Calu3 (cell line): ENCODE data around the gene ZNF462. TPM values are rescaled to one million over a fixed set of nuclear protein-coding genes. Genes with fewer than 3 reads are reported as not detected.

Experiments used
- BruUV-seq: library from RNA; stranded (reverse); fragments of 400-500 nt; replicated peaks from 2 replicates; lab custom pipeline; 2021; lab: Mats Ljungman, UMichigan
- CTCF ChIA-PET: fragments of 300-600 bp; sonication (Branson Sonifier 250); formaldehyde crosslinking; loops from one replicate; lab custom pipeline; 2022; ENCODE audit warnings: antibody characterized with exemption; lab: Charles Lee
- DNase-seq: peaks from one replicate; pipeline ENCODE4 v3.0.0; 2022
- H3K27ac Mint-ChIP-seq: one replicate; pipeline ENCODE4 v1.8.0; 2022; ENCODE audit warnings: mixed read lengths; ENCODE audit not compliant: unreplicated experiment
- H3K27me3 Mint-ChIP-seq: one replicate; pipeline ENCODE4 v1.8.0; 2022; ENCODE audit warnings: mixed read lengths; ENCODE audit not compliant: unreplicated experiment
- H3K36me3 Mint-ChIP-seq: one replicate; pipeline ENCODE4 v1.8.0; 2022; ENCODE audit warnings: mild to moderate bottlenecking, moderate library complexity, mixed read lengths; ENCODE audit not compliant: insufficient read depth, unreplicated experiment
- H3K4me1 Mint-ChIP-seq: one replicate; pipeline ENCODE4 v1.8.0; 2022; ENCODE audit warnings: mild to moderate bottlenecking, low read depth, mixed read lengths; ENCODE audit not compliant: unreplicated experiment
- H3K4me3 Mint-ChIP-seq: one replicate; pipeline ENCODE4 v1.8.0; 2022; ENCODE audit warnings: mild to moderate bottlenecking, low read depth, moderate library complexity, mixed read lengths; ENCODE audit not compliant: unreplicated experiment
- H3K9me3 Mint-ChIP-seq: one replicate; pipeline ENCODE4 v1.8.0; 2022; ENCODE audit warnings: low read depth, mixed read lengths; ENCODE audit not compliant: unreplicated experiment
- intact Hi-C: fragments of 100-400 bp; cut with micrococcal nuclease; formaldehyde crosslinking; loops from one replicate; pipeline ENCODE4 v1.10.0; 2022; ENCODE audit not compliant: unreplicated experiment
- total RNA-seq: library from RNA; stranded (reverse); gene quantifications from 2 replicates; pipeline ENCODE4 v1.2.3, GENCODE V29; 2022
- TF ChIP-seq, protein P1 (sequence below): fragments of 200-600 bp; IDR thresholded peaks from one replicate; pipeline ENCODE4 v1.8.0; 2022; ENCODE audit warnings: antibody characterized with exemption; ENCODE audit not compliant: unreplicated experiment

The ZNF462 gene
- total RNA-seq, 1 experiment from 2014 or later: 48.0 TPM

DNA sequence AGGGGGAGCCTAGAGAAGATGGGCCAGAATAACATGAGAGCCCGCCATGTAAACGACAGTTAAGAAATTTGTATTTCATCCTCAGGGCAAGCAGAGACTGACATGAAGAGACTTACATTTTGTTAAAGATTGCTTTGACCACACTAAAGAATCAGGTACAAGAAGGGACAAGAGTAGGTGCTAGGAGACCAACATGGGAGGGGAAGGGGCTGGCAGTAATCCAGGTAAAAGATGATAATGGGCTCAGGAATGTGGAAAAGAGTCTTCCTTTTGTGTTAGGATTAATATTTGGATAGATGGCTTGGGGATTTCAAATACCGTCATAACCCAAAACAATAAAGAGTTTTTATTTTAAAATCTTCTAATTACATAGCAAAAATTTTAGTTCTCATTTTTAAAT lies 137.3 kb downstream of the ZNF462 start:
- no peak overlapping the region for H3K27ac Mint-ChIP-seq
- H3K4me3 Mint-ChIP-seq: no peak overlapping the region
- H3K36me3 Mint-ChIP-seq: no peaks in the 10 kb centered on the region
- TF ChIP-seq, protein P1, sequence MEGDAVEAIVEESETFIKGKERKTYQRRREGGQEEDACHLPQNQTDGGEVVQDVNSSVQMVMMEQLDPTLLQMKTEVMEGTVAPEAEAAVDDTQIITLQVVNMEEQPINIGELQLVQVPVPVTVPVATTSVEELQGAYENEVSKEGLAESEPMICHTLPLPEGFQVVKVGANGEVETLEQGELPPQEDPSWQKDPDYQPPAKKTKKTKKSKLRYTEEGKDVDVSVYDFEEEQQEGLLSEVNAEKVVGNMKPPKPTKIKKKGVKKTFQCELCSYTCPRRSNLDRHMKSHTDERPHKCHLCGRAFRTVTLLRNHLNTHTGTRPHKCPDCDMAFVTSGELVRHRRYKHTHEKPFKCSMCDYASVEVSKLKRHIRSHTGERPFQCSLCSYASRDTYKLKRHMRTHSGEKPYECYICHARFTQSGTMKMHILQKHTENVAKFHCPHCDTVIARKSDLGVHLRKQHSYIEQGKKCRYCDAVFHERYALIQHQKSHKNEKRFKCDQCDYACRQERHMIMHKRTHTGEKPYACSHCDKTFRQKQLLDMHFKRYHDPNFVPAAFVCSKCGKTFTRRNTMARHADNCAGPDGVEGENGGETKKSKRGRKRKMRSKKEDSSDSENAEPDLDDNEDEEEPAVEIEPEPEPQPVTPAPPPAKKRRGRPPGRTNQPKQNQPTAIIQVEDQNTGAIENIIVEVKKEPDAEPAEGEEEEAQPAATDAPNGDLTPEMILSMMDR: no peak
- CTCF ChIA-PET: no interaction called here
- H3K9me3 Mint-ChIP-seq: no peaks in the 10 kb centered on the region
- DNase-seq: no peak
- intact Hi-C loops: no loop called here
- no TSS peak for BruUV-seq
- H3K27me3 Mint-ChIP-seq: no peaks in the 10 kb centered on the region
- no peaks in the 10 kb centered on the region for H3K4me1 Mint-ChIP-seq

DNA sequence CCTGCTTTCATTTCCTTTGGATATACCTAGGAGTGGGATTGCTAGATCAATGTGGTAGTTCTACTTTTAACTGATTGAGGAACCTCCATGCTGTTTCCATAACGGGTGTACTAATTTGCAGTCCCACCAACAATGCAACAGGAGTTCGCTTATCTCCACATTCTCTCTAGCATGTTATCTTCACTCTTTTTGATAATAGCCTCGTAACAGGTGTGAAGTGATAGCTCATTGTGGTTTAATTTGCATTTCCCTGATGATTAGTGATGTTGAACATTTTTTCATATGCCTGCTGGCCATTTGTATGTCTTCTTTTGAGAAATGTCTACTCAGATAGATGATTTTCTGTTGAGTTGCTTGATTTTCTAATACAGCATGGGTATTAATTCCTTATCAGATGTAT lies 142.2 kb downstream of the ZNF462 start:
- CTCF ChIA-PET: no interaction called here
- Mint-ChIP-seq H3K9me3 (no peaks in the 10 kb centered on the region), H3K4me3 (no peak overlapping the region), H3K36me3 (no peaks in the 10 kb centered on the region), H3K27ac (no peak overlapping the region), H3K27me3 (no peaks in the 10 kb centered on the region), H3K4me1 (no peaks in the 10 kb centered on the region)
- intact Hi-C loops: no loop called here
- no TSS peak for BruUV-seq
- TF ChIP-seq, protein P1: no peak
- DNase-seq: no peak

DNA sequence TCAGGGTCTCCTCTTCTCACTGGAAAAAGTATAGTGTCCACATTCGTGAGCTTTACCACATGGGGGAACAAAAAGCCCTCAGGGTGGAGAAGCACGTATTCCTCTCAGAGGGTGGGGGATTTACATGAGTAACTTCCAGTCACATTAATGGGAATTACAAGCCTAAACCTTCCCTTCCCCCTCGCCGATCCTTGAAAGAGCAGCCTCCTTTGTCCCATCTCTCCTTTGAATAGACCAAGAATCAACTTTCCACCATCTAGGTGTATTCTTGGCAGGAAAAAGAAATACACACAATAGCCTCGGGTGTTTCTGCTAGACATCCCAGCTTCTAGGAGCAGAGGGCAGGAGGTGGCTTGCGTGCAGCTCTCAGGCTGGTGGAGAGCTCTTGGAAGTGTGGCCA lies 144.4 kb downstream of the ZNF462 start:
- Mint-ChIP-seq H3K4me1 (no peaks in the 10 kb centered on the region), H3K27ac (no peak overlapping the region), H3K27me3 (no peaks in the 10 kb centered on the region), H3K9me3 (no peaks in the 10 kb centered on the region), H3K4me3 (no peak overlapping the region), H3K36me3 (no peaks in the 10 kb centered on the region)
- BruUV-seq: no TSS peak
- CTCF ChIA-PET: no interaction called here
- DNase-seq: no peak
- intact Hi-C loops: no loop called here
- TF ChIP-seq, protein P1: no peak

DNA sequence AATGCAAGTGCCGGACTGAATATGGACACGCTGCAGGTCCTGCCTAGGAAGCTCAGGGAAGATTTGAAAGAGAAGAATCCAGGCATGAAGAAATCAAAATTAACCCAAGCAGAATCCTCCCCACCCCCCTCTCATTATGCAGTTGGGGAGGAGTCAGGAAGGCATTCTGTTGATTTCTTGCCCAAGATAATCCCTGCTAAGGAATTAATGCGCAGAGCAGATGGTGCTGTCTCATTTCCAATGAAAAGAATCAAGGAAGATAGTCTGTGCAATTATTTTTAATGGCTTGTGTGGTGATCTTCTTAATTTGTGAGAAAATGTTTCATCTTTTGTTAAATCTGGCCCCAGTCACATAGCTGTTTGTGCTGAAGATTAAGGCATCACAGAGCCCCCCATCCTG lies 145.0 kb downstream of the ZNF462 start:
- H3K9me3 Mint-ChIP-seq: no peaks in the 10 kb centered on the region
- no peak overlapping the region for H3K4me3 Mint-ChIP-seq
- no peaks in the 10 kb centered on the region for H3K36me3 Mint-ChIP-seq
- TF ChIP-seq, protein P1: no peak
- intact Hi-C loops: no loop called here
- H3K4me1 Mint-ChIP-seq: no peaks in the 10 kb centered on the region
- CTCF ChIA-PET: no interaction called here
- no peaks in the 10 kb centered on the region for H3K27me3 Mint-ChIP-seq
- no peak overlapping the region for H3K27ac Mint-ChIP-seq
- no peak for DNase-seq
- no TSS peak for BruUV-seq
